Ovary (tissue), 3 donors: ENCODE results near the gene MMS19.

ENCODE experiments used
- CTCF ChIP-seq, 3 donors: fragments of 450-650 bp in 2 of 3; fragments of 200-600 bp in 1 of 3; IDR thresholded peaks; one replicate each; pipeline versions ENCODE4 v1.5.1 to v1.8.0; 2016 to 2022; ENCODE audit warnings: antibody characterized with exemption in 3 of 3, mild to moderate bottlenecking in 1 of 3
- EP300 ChIP-seq: sonication (generic); formaldehyde crosslinking; IDR thresholded peaks from one replicate; pipeline ENCODE4 v1.6.1; 2017; ENCODE audit warnings: antibody characterized with exemption
- POLR2A ChIP-seq: fragments of 450-650 bp; IDR thresholded peaks from one replicate; pipeline ENCODE4 v1.6.1; 2017; ENCODE audit warnings: antibody characterized with exemption, mild to moderate bottlenecking, moderate library complexity
- donor health status: DM: no; HTN: no; CAD: no.

DNA sequence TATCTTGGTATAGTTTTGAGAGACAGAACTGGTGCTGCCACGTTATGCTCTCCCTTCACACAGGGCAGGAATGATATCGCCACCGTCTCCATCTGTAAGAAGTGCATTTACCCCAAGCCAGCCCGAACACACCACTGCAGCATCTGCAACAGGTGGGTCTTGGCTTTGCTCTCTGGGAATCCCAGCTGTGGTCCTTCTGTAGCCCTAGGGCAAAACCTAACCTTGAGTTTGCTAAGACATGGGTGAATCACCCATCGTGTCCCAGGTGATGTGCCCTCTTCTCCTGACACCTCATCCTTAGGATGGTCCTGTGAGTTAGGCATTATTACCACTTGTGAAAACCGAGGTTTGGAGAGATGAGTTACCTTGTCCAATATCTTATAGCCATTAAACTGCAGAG lies 45.9 kb downstream of the MMS19 start:
- TF ChIP-seq CTCF (IDR thresholded peaks at IDR 0.05) (no peak), POLR2A (no peak), EP300 (no peak)
